HG02678 (cell line): ENCODE data around the gene EIF2A.

Experiments
- ATAC-seq: cut with Tn5 transposase; IDR thresholded peaks from one replicate; pipeline ENCODE4 v1.9.1; 2021; ENCODE audit warnings: mild to moderate bottlenecking, moderate library complexity; ENCODE audit not compliant: unreplicated experiment

EIF2A gene

GRCh38 chr3:150631515-150632221 lies 85.1 kb downstream of the EIF2A start:
- no peak for ATAC-seq

GRCh38 chr3:150635076-150635475 lies 88.5 kb downstream of the EIF2A start:
- ATAC-seq, result no peak

GRCh38 chr3:150635526-150635925 lies 88.9 kb downstream of the EIF2A start:
- ATAC-seq, result peak; percentile 75
